IMR-90 (cell line): ENCODE data around the gene C16orf89. TPM values are rescaled to one million over a fixed set of nuclear protein-coding genes. Genes with fewer than 3 reads are reported as not detected.

Experiments used
- ATAC-seq: fragments of 200-7000 bp; cut with Tn5 transposase; 2 replicates; pipeline ENCODE4 v1.9.1; 2020; ENCODE audit warnings: low read depth, mild to moderate bottlenecking, moderate library complexity
- BruUV-seq: library from RNA; stranded (reverse); fragments of 400-500 nt; replicated peaks from 2 replicates; lab custom pipeline; 2021; lab: Mats Ljungman, UMichigan
- CTCF ChIA-PET: fragments of 300-600 bp; formaldehyde crosslinking; extraction: SDS; loops from one replicate; lab custom pipeline; 2021; ENCODE audit warnings: antibody characterized with exemption; lab: Yijun Ruan, JAX
- POLR2A ChIA-PET: fragments of 300-600 bp; sonication (Branson Sonifier 250); formaldehyde crosslinking; loops from one replicate; lab custom pipeline; 2022; ENCODE audit warnings: antibody characterized with exemption; ENCODE audit not compliant: unreplicated experiment; lab: Charles Lee
- DNase-seq: peaks from one replicate; pipeline ENCODE4 v3.0.0; 2013
- H2AFZ ChIP-seq: replicated peaks from 2 replicates; pipeline ENCODE3; 2013; ENCODE audit warnings: low read length, mild to moderate bottlenecking; ENCODE audit not compliant: poor library complexity
- H2AK5ac ChIP-seq: 2 replicates; pipeline ENCODE4 v1.6.1; 2013; ENCODE audit warnings: low read depth, low read length, inconsistent platforms
- H2AK9ac ChIP-seq: replicated peaks from 2 replicates; pipeline ENCODE3; 2013; ENCODE audit warnings: mild to moderate bottlenecking, low read depth, low read length, moderate library complexity; ENCODE audit not compliant: poor library complexity
- H2BK120ac ChIP-seq: 2 replicates; pipeline ENCODE4 v1.6.1; 2013; ENCODE audit warnings: low read depth, low read length, inconsistent platforms
- H2BK15ac ChIP-seq: 3 replicates; pipeline ENCODE4 v1.6.1; 2013; ENCODE audit warnings: low read depth, low read length, inconsistent platforms
- H2BK20ac ChIP-seq: 2 replicates; pipeline ENCODE4 v1.6.1; 2013; ENCODE audit warnings: low read depth, mild to moderate bottlenecking, inconsistent platforms, low read length, moderate library complexity
- H2BK5ac ChIP-seq: 2 replicates; pipeline ENCODE4 v1.6.1; 2013; ENCODE audit warnings: mild to moderate bottlenecking, low read depth, low read length, inconsistent platforms; ENCODE audit not compliant: poor library complexity, severe bottlenecking
- H3K14ac ChIP-seq: replicated peaks from 2 replicates; pipeline ENCODE4 v1.6.1; 2013; ENCODE audit warnings: low read depth, low read length, inconsistent platforms
- H3K18ac ChIP-seq: 2 replicates; pipeline ENCODE4 v1.6.1; 2013; ENCODE audit warnings: low read depth, low read length, control low read depth
- H3K23ac ChIP-seq: 2 replicates; pipeline ENCODE4 v1.6.1; 2013; ENCODE audit warnings: low read depth, low read length, inconsistent platforms
- H3K27ac ChIP-seq: 2 replicates; pipeline ENCODE4 v1.5.1; 2013; ENCODE audit warnings: mild to moderate bottlenecking, control low read depth, low read length; ENCODE audit not compliant: insufficient read depth
- H3K27me3 ChIP-seq: 2 replicates; pipeline ENCODE4 v1.6.1; 2013; ENCODE audit warnings: low read length; ENCODE audit not compliant: control insufficient read depth, insufficient read depth
- H3K36me3 ChIP-seq: 2 replicates; pipeline ENCODE4 v1.6.1; 2013; ENCODE audit warnings: low read length, mixed read lengths; ENCODE audit not compliant: control insufficient read depth, insufficient read depth
- H3K4ac ChIP-seq: 2 replicates; pipeline ENCODE4 v1.6.1; 2013; ENCODE audit warnings: low read depth, low read length, inconsistent platforms
- H3K4me1 ChIP-seq: 2 replicates; pipeline ENCODE4 v1.6.1; 2013; ENCODE audit warnings: low read length, mixed read lengths; ENCODE audit not compliant: control insufficient read depth, insufficient read depth
- H3K4me2 ChIP-seq: 2 replicates; pipeline ENCODE4 v1.6.1; 2013; ENCODE audit warnings: low read depth, mild to moderate bottlenecking, control low read depth, low read length, moderate library complexity
- H3K4me3 ChIP-seq: 2 replicates; pipeline ENCODE4 v1.5.1; 2013; ENCODE audit warnings: low read depth, mild to moderate bottlenecking, control low read depth, low read length, moderate library complexity; ENCODE audit not compliant: insufficient read depth
- H3K56ac ChIP-seq: 2 replicates; pipeline ENCODE4 v1.6.1; 2013; ENCODE audit warnings: low read length, inconsistent platforms; ENCODE audit not compliant: insufficient read depth; ENCODE audit errors: extremely low read depth
- H3K79me1 ChIP-seq, 2 experiments: 2 replicates each; pipeline ENCODE4 v1.6.1; 2013; ENCODE audit warnings: low read length in 2 of 2, inconsistent platforms in 1 of 2, low read depth in 1 of 2
- H3K9ac ChIP-seq: 2 replicates; pipeline ENCODE4 v1.6.1; 2013; ENCODE audit warnings: low read depth, low read length, control low read depth
- H3K9me1 ChIP-seq: 2 replicates; pipeline ENCODE4 v1.6.1; 2013; ENCODE audit warnings: low read length, inconsistent platforms; ENCODE audit not compliant: insufficient read depth
- H3K9me3 ChIP-seq: 2 replicates; pipeline ENCODE4 v1.6.1; 2013; ENCODE audit warnings: low read length; ENCODE audit not compliant: control insufficient read depth, insufficient read depth
- H4K20me1 ChIP-seq: 2 replicates; pipeline ENCODE4 v1.6.1; 2013; ENCODE audit warnings: low read length, inconsistent platforms; ENCODE audit not compliant: insufficient read depth
- H4K5ac ChIP-seq: 2 replicates; pipeline ENCODE4 v1.6.1; 2013; ENCODE audit warnings: mild to moderate bottlenecking, low read depth, low read length, control low read depth
- H4K8ac ChIP-seq, 2 experiments: 2 replicates each; pipeline ENCODE4 v1.6.1; 2013; ENCODE audit warnings: low read depth in 2 of 2, low read length in 2 of 2, control low read depth in 1 of 2, inconsistent platforms in 1 of 2
- H4K91ac ChIP-seq: 2 replicates; pipeline ENCODE4 v1.6.1; 2013; ENCODE audit warnings: low read depth, low read length, inconsistent platforms; ENCODE audit not compliant: insufficient read depth
- BHLHE40 ChIP-seq: fragments of 150-350 bp; IDR thresholded peaks from 2 replicates; pipeline ENCODE4 v1.6.1; 2016; ENCODE audit warnings: mild to moderate bottlenecking, low read depth, low read length
- CEBPB ChIP-seq: IDR thresholded peaks from 2 replicates; pipeline ENCODE4 v1.6.1; 2012; ENCODE audit warnings: low read depth, low read length, improper control_type of control experiment
- MAZ ChIP-seq: IDR thresholded peaks from 2 replicates; pipeline ENCODE4 v1.6.1; 2012; ENCODE audit warnings: low read depth, mild to moderate bottlenecking, low read length, improper control_type of control experiment, moderate library complexity, borderline replicate concordance
- RAD21 ChIP-seq: IDR thresholded peaks from 2 replicates; pipeline ENCODE4 v1.6.1; 2012; ENCODE audit warnings: low read length, improper control_type of control experiment
- RFX5 ChIP-seq: IDR thresholded peaks from 2 replicates; pipeline ENCODE4 v1.8.0; 2012; ENCODE audit warnings: low read depth, mild to moderate bottlenecking, low read length, moderate library complexity
- SMC3 ChIP-seq: fragments of 150-350 bp; IDR thresholded peaks from 2 replicates; pipeline ENCODE4 v1.6.1; 2016; ENCODE audit warnings: low read depth, mild to moderate bottlenecking, antibody characterized with exemption, low read length, moderate library complexity
- WGBS, 2 experiments: methylation state at CpG; one replicate each; pipeline versions ENCODE4 v1.1.5 to v1.1.7; 2013; ENCODE audit warnings: missing lambda C conversion rate in 2 of 2; ENCODE audit not compliant: insufficient read length in 1 of 2; ENCODE audit errors: extremely low coverage in 2 of 2; 5-methylcytosine and 5-hydroxymethylcytosine counted together
- dilution Hi-C: fragments of 300-500 bp; cut with HindIII; formaldehyde crosslinking; loops from one replicate; pipeline ENCODE4 v1.14.3; 2018; ENCODE audit warnings: low sequenced_read_pairs; ENCODE audit not compliant: unreplicated experiment
- in situ Hi-C: fragments of 300-500 bp; cut with MboI; formaldehyde crosslinking; loops from 3 replicates; pipeline ENCODE4 v1.14.3; 2019; ENCODE audit warnings: low sequenced_read_pairs, inconsistent platforms, mixed read lengths
- intact Hi-C: fragments of 100-400 bp; cut with micrococcal nuclease; formaldehyde crosslinking; loops from 2 replicates; pipeline ENCODE4 v1.10.0; 2022
- polyA plus RNA-seq, 3 experiments: library from polyadenylated mRNA; depleted of rRNA; stranded (reverse); fragments of >200 nt; gene quantifications; 2 replicates each; pipeline ENCODE4 v1.2.3, GENCODE V29; 2012; ENCODE audit warnings: low replicate concordance in 1 of 3
- total RNA-seq: library from RNA; depleted of rRNA; stranded (reverse); fragments of >200 nt; gene quantifications from 2 replicates; pipeline ENCODE4 v1.2.3, GENCODE V29; 2012

Gene C16orf89
- total and polyA plus RNA-seq, 2 of the 4 experiments (the other 2 are of a cell fraction) = 0.17 to 0.18 TPM

GRCh38 chr16:5073279-5073629, 7.5 kb upstream of the C16orf89 start:
- H3K27ac ChIP-seq = no peak overlapping the region
- no peak overlapping the region for H3K4me3 ChIP-seq
- ChIA-PET CTCF (interaction anchor here (0.7 to 1.4 kb wide), 2 partner anchors 12 to 178 kb away, joined by 3 read pairs; no protein-coding TSS in a partner anchor), POLR2A (no interaction called here)
- H3K4me2 ChIP-seq = peak overlapping the region; percentile 91; the same call in 1 of the 2 replicates
- DNase-seq (peak; percentile 79), ATAC-seq (no peak)
- TF ChIP-seq CEBPB = no peak
- TF ChIP-seq SMC3 = no peak
- TF ChIP-seq RAD21 = no peak
- TF ChIP-seq BHLHE40 = no peak
- TF ChIP-seq RFX5 = no peak
- TF ChIP-seq MAZ = no peak
- no peak overlapping the region for H2BK120ac ChIP-seq
- H3K23ac ChIP-seq = no peak overlapping the region
- dilution Hi-C loops = no loop called here
- peak overlapping the region; percentile 80 for H2AK9ac ChIP-seq
- H3K4ac ChIP-seq = no peak overlapping the region
- H2BK20ac ChIP-seq = no peak overlapping the region
- H4K5ac ChIP-seq = no peak overlapping the region
- no peak overlapping the region for H2AK5ac ChIP-seq
- H4K20me1 ChIP-seq = no peaks in the 10 kb centered on the region
- H2BK15ac ChIP-seq = no peak overlapping the region
- H3K14ac ChIP-seq = no peak overlapping the region
- in situ Hi-C loops = no loop called here
- no peaks in the 10 kb centered on the region for H3K9me3 ChIP-seq
- no peak overlapping the region for H4K8ac ChIP-seq
- H3K9me1 ChIP-seq = peaks cover 9% of the 10 kb centered on the region
- BruUV-seq = no TSS peak
- no CpG with 5 or more reads among the region's 2 CpGs for WGBS, 2 experiments
- H2BK5ac ChIP-seq = no peak overlapping the region
- no peak overlapping the region for H4K91ac ChIP-seq
- intact Hi-C loops = no loop called here
- H3K4me1 ChIP-seq = peaks cover 3% of the 10 kb centered on the region; the same call in 1 of the 2 replicates
- no peak overlapping the region for H3K18ac ChIP-seq
- no peak overlapping the region for H2AFZ ChIP-seq
- no peaks in the 10 kb centered on the region for H3K27me3 ChIP-seq
- H3K36me3 ChIP-seq = peaks cover 25% of the 10 kb centered on the region
- no peak overlapping the region for H3K56ac ChIP-seq
- no peak overlapping the region for H3K9ac ChIP-seq
- H3K79me1 ChIP-seq = peaks cover 4 to 38% of the 10 kb centered on the region in 2 experiments; a peak in 3 of 4 replicates
